ENCODE results near the gene ALDH3A2. TPM values are rescaled to one million over a fixed set of nuclear protein-coding genes. Genes with fewer than 3 reads are reported as not detected.

ALDH3A2 gene
- total RNA-seq, 1 experiment from 2014 or later, result 60.4 TPM

GRCh38 chr17:19713901-19714361 lies 65.4 kb downstream of the ALDH3A2 start:
- no peak for DNase-seq (ENCODE audit: low read depth)

DNA sequence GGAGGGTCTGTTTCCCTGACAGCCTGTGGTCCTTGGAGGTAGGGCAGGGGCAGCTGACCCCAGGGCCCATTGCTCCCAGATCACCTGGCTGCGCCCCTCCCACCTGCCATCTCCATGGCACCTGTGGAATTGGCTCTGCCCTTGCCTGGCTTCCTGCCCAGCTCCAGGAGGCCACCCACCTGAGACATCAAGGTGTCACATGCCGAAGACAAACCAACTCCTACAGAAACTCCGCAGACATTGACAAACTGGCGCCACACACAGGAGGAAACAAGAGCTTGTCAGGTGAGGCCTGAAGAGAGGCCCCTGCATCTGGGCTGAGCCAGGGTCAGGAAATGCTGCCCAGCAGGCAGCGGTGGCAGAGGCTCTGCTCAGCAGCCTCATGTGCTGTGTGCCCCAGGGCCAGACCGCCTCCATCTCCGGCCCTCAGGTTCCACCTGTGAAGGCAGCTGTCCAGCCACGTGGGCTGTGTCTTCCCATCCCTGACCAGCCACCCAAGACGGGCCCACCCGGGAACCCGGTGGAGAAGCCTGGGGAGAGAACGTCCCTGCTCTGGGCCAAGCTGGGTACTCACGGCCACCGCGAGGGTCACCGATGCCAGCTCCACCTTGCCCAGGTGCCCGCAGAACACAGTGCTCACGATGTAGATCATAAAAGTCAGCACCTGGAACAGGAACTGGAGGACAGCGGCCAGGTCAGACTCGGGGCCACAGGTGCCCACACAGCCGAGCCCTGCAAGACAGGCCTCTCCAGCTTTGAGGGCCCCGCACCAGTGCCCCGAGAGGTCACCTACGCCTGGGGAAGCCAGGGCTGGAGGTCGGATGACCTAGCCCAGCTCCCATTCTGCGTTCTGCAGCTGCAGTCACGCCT lies 66.2 kb downstream of the ALDH3A2 start:
- no peak for DNase-seq (ENCODE audit: low read depth)

DNA sequence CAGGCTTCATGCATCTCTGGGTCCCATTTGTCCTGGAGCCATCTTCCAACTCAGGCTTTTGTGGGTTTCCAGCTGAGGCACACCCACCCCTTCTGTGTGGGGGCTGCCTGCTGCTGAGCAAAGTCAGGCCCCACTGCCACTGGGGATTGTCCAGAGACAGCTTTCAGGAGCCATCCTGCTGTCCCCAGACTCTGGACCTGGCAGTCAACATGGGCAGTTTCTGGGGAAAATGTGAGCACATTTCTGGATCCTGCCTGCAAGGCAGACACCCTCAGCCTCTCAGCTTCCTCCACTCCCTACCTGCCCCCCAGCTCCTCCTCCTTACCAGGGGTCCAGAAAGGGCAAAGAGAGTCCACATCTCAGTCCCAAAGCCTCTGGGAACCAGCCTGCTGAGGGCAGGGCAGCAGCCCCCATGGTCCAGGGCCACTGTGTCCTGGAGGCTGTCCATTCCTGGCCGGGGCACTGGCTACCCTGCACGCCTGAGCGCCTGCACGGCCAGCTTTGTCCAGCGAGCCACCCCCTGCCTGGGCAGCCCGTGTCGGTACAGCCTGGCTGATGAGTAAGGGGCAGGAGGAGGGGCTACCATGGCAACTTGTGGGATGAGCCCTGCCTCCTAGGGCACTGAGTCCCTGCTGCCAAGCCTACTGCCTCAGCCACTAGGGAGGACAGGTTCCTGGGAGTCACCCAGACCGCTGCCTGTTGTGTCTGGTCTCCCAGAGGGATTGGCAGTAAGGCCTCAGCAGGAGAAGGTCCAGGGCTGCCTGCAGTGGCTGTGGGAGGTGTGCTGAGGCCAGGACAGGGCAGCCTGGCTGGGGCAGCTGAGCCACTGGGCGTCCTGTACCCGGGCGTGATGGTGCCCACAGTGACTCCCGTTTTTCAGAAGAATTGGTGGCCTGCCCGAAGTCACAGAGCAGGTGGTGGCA lies 67.8 kb downstream of the ALDH3A2 start, which contains the start of gene SLC47A2:
TSS of gene SLC47A2 (minus strand) at position 477 of the 923 bp plus-strand sequence. CDS start at position 448, 29 bp downstream.
- no peak for DNase-seq (ENCODE audit: low read depth)

- DNase-seq (ENCODE audit: low read depth), result no peak
These were observed 68.4 kb downstream of the ALDH3A2 start for GRCh38 chr17:19717031-19717360.

- DNase-seq (ENCODE audit: low read depth), result no peak
These were observed 68.9 kb downstream of the ALDH3A2 start for GRCh38 chr17:19717411-19717908.

DNA sequence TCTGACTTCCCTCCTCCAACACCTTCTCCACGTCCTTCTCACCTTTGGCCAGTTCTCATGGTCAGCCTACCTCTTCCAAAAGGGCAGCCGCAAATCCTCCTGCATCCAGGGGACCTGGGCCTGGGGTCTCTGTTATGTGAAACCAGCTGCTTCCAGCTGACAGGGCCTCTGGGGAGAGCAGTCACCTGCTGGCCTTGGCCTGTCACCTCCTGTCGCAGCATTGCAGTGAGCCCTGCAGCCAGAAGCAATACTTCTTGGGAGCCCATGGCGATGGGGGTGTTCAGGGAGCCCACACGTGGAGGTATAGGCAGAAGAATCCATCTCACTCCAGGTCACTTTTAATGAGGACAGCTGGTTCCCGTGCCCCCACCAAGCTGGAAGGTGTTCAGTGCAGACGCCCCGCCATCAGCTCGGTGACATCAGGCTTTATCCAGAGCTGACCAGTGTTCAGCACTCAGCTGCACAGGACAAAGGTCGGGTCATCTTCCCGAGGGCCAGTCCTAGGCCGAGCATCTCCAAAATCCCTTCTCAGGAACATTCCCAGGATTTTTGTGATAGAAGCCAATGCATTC lies 69.6 kb downstream of the ALDH3A2 start:
- DNase-seq (ENCODE audit: low read depth), result no peak

DNA sequence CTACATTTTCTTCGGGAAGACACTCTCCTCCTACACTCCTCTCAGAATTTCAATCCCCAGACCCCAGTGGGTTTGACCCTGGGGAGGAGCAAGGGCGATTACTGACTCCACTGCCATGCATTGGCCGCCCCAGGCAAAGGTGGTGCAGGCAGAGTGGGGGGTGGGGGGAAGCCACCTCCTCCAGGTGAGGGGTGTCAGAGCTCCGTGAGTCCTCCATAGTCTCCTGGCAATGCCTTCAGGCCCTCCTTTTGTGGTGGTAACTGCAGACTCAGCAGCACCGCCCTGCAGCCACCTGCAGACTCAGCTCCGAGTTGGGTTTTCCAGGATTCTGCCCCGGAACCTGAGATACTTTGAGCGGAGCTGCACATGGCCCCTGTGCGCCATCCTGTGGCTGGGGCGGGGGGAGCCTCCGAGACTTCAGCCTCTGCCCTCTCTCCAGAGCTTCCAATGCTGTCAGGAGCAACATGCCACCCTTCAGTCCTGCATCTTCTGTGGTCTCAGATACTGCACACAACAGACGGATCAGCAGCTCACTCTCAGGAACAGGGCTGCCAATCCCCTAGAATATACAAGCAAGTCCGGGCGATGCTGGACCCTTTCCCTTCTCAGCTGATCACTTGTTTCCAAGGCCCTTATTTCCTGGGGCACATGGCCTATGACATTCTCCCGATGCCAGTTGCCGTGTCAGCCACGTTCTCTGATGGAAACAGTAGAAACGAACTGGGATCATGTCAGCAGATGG lies 70.2 kb downstream of the ALDH3A2 start:
- peak; percentile 18 for DNase-seq (ENCODE audit: low read depth)

GRCh38 chr17:19719355-19720209 lies 71.0 kb downstream of the ALDH3A2 start:
- DNase-seq (ENCODE audit: low read depth), result no peak

- no peak for DNase-seq (ENCODE audit: low read depth)
These were observed 71.6 kb downstream of the ALDH3A2 start for GRCh38 chr17:19720210-19720475.

DNA sequence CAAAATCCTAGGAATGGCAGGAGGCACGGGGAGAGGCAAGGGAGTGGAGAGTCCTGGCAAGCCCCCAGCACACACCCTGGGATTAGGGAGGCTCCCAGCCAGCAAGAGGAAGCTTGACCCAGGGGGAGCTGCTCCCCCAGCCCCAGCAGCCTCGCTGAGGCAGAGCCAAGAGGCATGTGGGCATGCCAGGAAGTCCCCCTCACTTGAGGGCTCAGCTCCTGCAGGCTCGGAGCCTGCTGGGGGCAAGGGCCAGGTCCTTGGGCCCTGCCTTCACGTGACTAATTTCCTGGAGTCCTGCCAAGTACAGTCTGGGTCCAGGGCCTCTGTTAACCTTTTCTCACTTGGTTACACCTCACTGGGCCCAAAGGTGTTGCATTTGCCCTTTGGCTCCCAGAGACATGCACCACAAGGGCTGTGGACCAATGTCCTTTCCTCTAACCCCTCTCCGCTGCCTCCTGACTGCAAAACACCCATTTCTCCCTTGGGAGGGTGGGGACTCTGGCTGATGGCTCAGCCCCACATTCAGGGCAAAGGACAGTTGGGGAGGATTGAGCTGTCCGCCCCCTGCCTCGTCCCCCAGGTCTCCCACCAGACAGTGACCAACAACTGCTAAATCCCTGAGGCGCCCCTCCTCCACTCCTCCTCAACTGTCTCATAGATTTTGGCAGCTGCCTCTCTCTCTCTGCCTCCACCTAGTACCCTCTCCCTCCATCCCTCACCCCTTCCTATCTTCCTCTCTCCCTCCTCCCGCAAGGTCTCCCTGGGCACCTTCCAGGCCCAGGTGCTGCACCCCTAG lies 72.3 kb downstream of the ALDH3A2 start:
- no peak for DNase-seq (ENCODE audit: low read depth)

GRCh38 chr17:19723964-19724363 lies 75.4 kb downstream of the ALDH3A2 start:
- DNase-seq (ENCODE audit: low read depth), result no peak

GRCh38 chr17:19724501-19725420 lies 76.2 kb downstream of the ALDH3A2 start:
- no peak for DNase-seq (ENCODE audit: low read depth)

DNA sequence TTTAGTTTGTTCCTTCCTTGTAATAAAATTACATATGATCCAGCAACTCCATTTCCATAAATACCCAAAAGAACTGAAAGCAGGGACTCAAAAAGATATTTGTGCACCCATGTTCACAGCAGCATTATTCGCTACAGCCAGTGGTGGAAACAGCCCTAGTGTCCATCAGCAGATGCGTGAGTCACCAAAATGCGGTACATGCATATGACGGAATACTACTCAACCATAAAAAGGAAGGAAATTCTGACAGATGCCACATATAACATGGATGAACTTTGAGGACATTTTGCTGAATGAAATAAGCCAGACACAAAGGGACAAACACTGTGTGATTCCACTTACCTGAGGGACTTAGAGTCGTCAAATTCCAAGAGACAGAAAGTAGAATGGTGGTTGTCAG lies 76.9 kb downstream of the ALDH3A2 start:
- DNase-seq (ENCODE audit: low read depth), result no peak

DNA sequence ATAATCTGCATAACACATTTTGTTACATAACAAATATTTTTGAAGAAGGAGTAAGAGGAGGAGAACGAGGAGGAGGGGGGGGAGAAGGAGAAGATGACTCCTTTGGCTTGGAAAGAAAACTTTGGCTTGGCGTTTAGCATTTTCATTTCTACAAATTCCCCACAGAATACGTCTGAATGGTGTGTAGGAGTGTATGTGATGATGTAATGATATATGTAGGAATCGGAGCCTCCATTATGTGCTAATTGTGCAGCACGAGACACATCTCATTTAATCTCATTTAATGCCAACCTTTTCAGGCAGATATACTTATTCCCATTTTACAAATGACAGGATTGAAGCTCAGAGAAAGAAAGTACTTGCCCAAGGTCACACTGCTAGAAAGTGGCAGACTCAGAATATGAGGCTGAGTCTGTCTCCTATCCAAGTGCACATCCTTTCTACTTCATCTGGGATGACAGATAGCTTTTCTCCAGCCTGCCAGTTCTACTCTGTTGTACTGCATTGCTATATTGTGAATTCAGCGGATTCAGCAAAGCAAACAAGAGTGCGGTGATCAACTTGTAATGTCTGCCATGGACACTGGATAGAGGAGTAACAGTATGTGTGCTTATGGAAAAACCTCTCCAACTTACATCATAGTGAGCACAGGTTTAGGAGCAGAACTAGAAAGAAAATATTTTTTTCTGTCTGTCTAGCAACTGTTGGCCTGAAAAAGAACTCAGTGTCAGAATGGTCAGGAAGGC lies 78.3 kb downstream of the ALDH3A2 start:
- no peak for DNase-seq (ENCODE audit: low read depth)

All from HT1080 (cell line).